ENCODE data around the gene TMEM242. TPM values are rescaled to one million over a fixed set of nuclear protein-coding genes. Genes with fewer than 3 reads are reported as not detected.
A peak's percentile ranks its signal among the peaks of the same experiment; 100 is the strongest.

TMEM242 gene
- total and polyA plus RNA-seq, 2 donors (not counting 1 experiment from before 2014, with no cell fraction given) = 6.3 to 24.1 TPM

- DNase-seq (no peak), ATAC-seq (ENCODE audit: low read depth) (no peak)
- H3K27me3 Mint-ChIP-seq = no peaks in the 10 kb centered on the region
- peaks cover 0 to 10% of the 10 kb centered on the region in 2 experiments for H3K36me3 ChIP-seq (replicated peaks in 1 of 2; ENCODE audit: control extremely low read depth in 1 of 2, control insufficient read depth in 1 of 2, extremely low read depth in 1 of 2, insufficient read depth in 2 of 2, low read length in 1 of 2)
- peak overlapping the region; percentile 23 for H3K4me2 ChIP-seq (replicated peaks; ENCODE audit: low read depth, low read length, poor library complexity, severe bottlenecking)
- H4K20me1 ChIP-seq (ENCODE audit: control insufficient read depth, insufficient read depth, low read length, poor library complexity, severe bottlenecking) = peaks cover 12% of the 10 kb centered on the region
- H3K27ac Mint-ChIP-seq = no peak overlapping the region
- H2AFZ ChIP-seq (ENCODE audit: insufficient read depth, low read depth, low read length, poor library complexity, severe bottlenecking) = peak overlapping the region; percentile 1
- peaks cover 18% of the 10 kb centered on the region for H3K4me1 Mint-ChIP-seq
- H3K4me3 Mint-ChIP-seq = no peak overlapping the region
- no peak overlapping the region for H3K9ac ChIP-seq (ENCODE audit: low read length)
- H3K4me3 ChIP-seq (ENCODE audit: control extremely low read depth in 1 of 5, extremely low read depth in 1 of 5, insufficient read depth in 1 of 5, low read depth in 2 of 5, low read length in 4 of 5) = no peak overlapping the region
- peaks cover 4 to 9% of the 10 kb centered on the region in 2 donors for H3K4me1 ChIP-seq (ENCODE audit: control insufficient read depth in 2 of 2, insufficient read depth in 2 of 2, low read length in 2 of 2)
- ChIA-PET POLR2A (no interaction called here), CTCF (interaction anchor here (0.6 kb wide), 1 partner anchor 1135 kb away, joined by 3 read pairs; no protein-coding TSS in a partner anchor)
- no peak for TF ChIP-seq CTCF (IDR thresholded peaks at IDR 0.05)
- no peak for TF ChIP-seq EZH2 (IDR thresholded peaks at IDR 0.05; ENCODE audit: borderline replicate concordance, insufficient read depth, low read depth, low read length, poor library complexity, severe bottlenecking)
- WGBS (ENCODE audit: insufficient coverage) = 16% methylated on average over 2 of the region's 9 CpGs
- H3K27me3 ChIP-seq (replicated peaks in 1 of 4; ENCODE audit: control extremely low read depth in 1 of 4, control insufficient read depth in 3 of 4, insufficient read depth in 4 of 4, low read length in 3 of 4) = no peaks in the 10 kb centered on the region
- intact Hi-C loops (cut with micrococcal nuclease) = no loop called here
- no peaks in the 10 kb centered on the region for H3K9me3 Mint-ChIP-seq (ENCODE audit: insufficient read depth)
- H3K79me2 ChIP-seq (ENCODE audit: control insufficient read depth, insufficient read depth, low read length) = peaks cover 5% of the 10 kb centered on the region
- H3K9me3 ChIP-seq (ENCODE audit: control extremely low read depth in 1 of 3, control insufficient read depth in 2 of 3, insufficient read depth in 1 of 3, low read length in 2 of 3) = peaks cover 0 to 8% (median 0%) of the 10 kb centered on the region in 3 donors
- H3K27ac ChIP-seq (ENCODE audit: low read length in 2 of 2) = no peak overlapping the region
These were observed 25.0 kb downstream of the TMEM242 start for GRCh38 chr6:157298216-157298724.

- intact Hi-C loops (cut with micrococcal nuclease) = no loop called here
- ATAC-seq (ENCODE audit: low read depth) (no peak), DNase-seq (no peak)
- Histone ChIP-seq H3K27me3 (replicated peaks in 1 of 4; ENCODE audit: control extremely low read depth in 1 of 4, control insufficient read depth in 3 of 4, insufficient read depth in 4 of 4, low read length in 3 of 4) (no peaks in the 10 kb centered on the region), H3K4me3 (ENCODE audit: control extremely low read depth in 1 of 5, extremely low read depth in 1 of 5, insufficient read depth in 1 of 5, low read depth in 2 of 5, low read length in 4 of 5) (no peak overlapping the region), H3K4me1 (ENCODE audit: control insufficient read depth in 2 of 2, insufficient read depth in 2 of 2, low read length in 2 of 2) (peaks cover 4 to 9% of the 10 kb centered on the region in 2 donors), H3K4me2 (replicated peaks; ENCODE audit: low read depth, low read length, poor library complexity, severe bottlenecking) (no peak overlapping the region), H2AFZ (ENCODE audit: insufficient read depth, low read depth, low read length, poor library complexity, severe bottlenecking) (no peak overlapping the region), H3K9me3 (ENCODE audit: control extremely low read depth in 1 of 3, control insufficient read depth in 2 of 3, insufficient read depth in 1 of 3, low read length in 2 of 3) (no peaks in the 10 kb centered on the region), H3K9ac (ENCODE audit: low read length) (no peak overlapping the region), H3K36me3 (replicated peaks in 1 of 2; ENCODE audit: control extremely low read depth in 1 of 2, control insufficient read depth in 1 of 2, extremely low read depth in 1 of 2, insufficient read depth in 2 of 2, low read length in 1 of 2) (peaks cover 0 to 28% of the 10 kb centered on the region in 2 experiments), H3K79me2 (ENCODE audit: control insufficient read depth, insufficient read depth, low read length) (no peaks in the 10 kb centered on the region), H4K20me1 (ENCODE audit: control insufficient read depth, insufficient read depth, low read length, poor library complexity, severe bottlenecking) (peaks cover 12% of the 10 kb centered on the region), H3K27ac (ENCODE audit: low read length in 2 of 2) (no peak overlapping the region)
- POLR2A ChIA-PET = no interaction called here
- no peak for TF ChIP-seq EZH2 (IDR thresholded peaks at IDR 0.05; ENCODE audit: borderline replicate concordance, insufficient read depth, low read depth, low read length, poor library complexity, severe bottlenecking)
- TF ChIP-seq CTCF (IDR thresholded peaks at IDR 0.05) = no peak
- no peaks in the 10 kb centered on the region for H3K27me3 Mint-ChIP-seq
- peaks cover 16% of the 10 kb centered on the region for H3K4me1 Mint-ChIP-seq
- no peaks in the 10 kb centered on the region for H3K9me3 Mint-ChIP-seq (ENCODE audit: insufficient read depth)
- CTCF ChIA-PET = interaction anchor here (0.7 to 1.2 kb wide), 2 partner anchors 12 to 1485 kb away, joined by 3 to 4 read pairs; no protein-coding TSS in a partner anchor
- no peak overlapping the region for H3K27ac Mint-ChIP-seq
- no CpG with 5 or more reads among the region's 2 CpGs for WGBS (ENCODE audit: insufficient coverage)
- no peak overlapping the region for H3K4me3 Mint-ChIP-seq
These were observed 28.7 kb downstream of the TMEM242 start for GRCh38 chr6:157294654-157295053.
